Uterus (tissue), 4 donors: Measurements from ENCODE around the gene PPP1R27. TPM values are rescaled to one million over a fixed set of nuclear protein-coding genes. Genes with fewer than 3 reads are reported as not detected.

Experiments used
- DNase-seq, 2 donors: peaks; one replicate each; pipeline ENCODE4 v3.0.0-alpha.2; 2019 to 2020
- H3K27ac ChIP-seq, 2 donors: fragments of 200-600 bp; sonication (generic); 1 replicate in 1 of 2; 2 replicates in 1 of 2; pipeline ENCODE4 v1.5.1; 2016 to 2018
- H3K27me3 ChIP-seq, 2 donors: fragments of 200-600 bp; sonication (generic); one replicate each; pipeline ENCODE4 v1.5.1; 2018 to 2019; ENCODE audit warnings: control low read depth in 1 of 2
- H3K36me3 ChIP-seq, 2 donors: fragments of 200-600 bp; sonication (generic); one replicate each; pipeline ENCODE4 v1.5.1; 2019; ENCODE audit warnings: control low read depth in 1 of 2
- H3K4me1 ChIP-seq, 2 donors: fragments of 200-600 bp; sonication (generic); one replicate each; pipeline ENCODE4 v1.5.1; 2018 to 2019; ENCODE audit warnings: control low read depth in 1 of 2
- H3K4me3 ChIP-seq, 2 donors: fragments of 200-600 bp; sonication (generic); 1 replicate in 1 of 2; 2 replicates in 1 of 2; pipeline ENCODE4 v1.5.1; 2018 to 2019; ENCODE audit warnings: mild to moderate bottlenecking in 1 of 2
- H3K9me3 ChIP-seq, 2 donors: fragments of 200-600 bp; sonication (generic); one replicate each; pipeline ENCODE4 v1.5.1; 2019; ENCODE audit warnings: control low read depth in 1 of 2
- CTCF ChIP-seq, 4 experiments: fragments of 200-600 bp in 2 of 4; fragments of 450-650 bp in 2 of 4; sonication (generic) in 2 of 4; IDR thresholded peaks; one replicate each; pipeline ENCODE4 v1.5.1; 2016 to 2019; ENCODE audit warnings: antibody characterized with exemption in 4 of 4, mild to moderate bottlenecking in 2 of 4, moderate library complexity in 1 of 4
- POLR2A ChIP-seq, 2 donors: fragments of 450-650 bp; IDR thresholded peaks; one replicate each; pipeline ENCODE4 v1.6.1; 2016; ENCODE audit warnings: antibody characterized with exemption in 2 of 2, mild to moderate bottlenecking in 1 of 2, moderate library complexity in 1 of 2
- intact Hi-C: fragments of 100-400 bp; cut with DNase I; formaldehyde crosslinking; loops from one replicate; pipeline ENCODE4 v1.15.1; 2023; ENCODE audit warnings: low total_unique reads
- total RNA-seq, 4 donors: library from RNA; depleted of rRNA in 3 of 4; stranded (reverse); fragments of >200 nt in 3 of 4; gene quantifications; one replicate each; pipeline versions ENCODE4 v1.1.0 to v1.2.4, GENCODE V29; 2014 to 2023
- donor health status: DM: yes; HTN: yes; CAD: no.

PPP1R27 gene
- total RNA-seq, 4 donors from 2014 or later, result 1.6 TPM; not detected in 3

- Histone ChIP-seq H3K4me3 (no peak overlapping the region), H3K4me1 (no peaks in the 10 kb centered on the region), H3K9me3 (no peaks in the 10 kb centered on the region), H3K27ac (no peak overlapping the region), H3K27me3 (peaks cover 0 to 4% of the 10 kb centered on the region in 2 donors), H3K36me3 (no peaks in the 10 kb centered on the region)
- TF ChIP-seq POLR2A (IDR thresholded peaks at IDR 0.05) (no peak), CTCF (IDR thresholded peaks at IDR 0.05) (no peak)
- intact Hi-C loops, result no loop called here
- DNase-seq, result no peak
Measured at GRCh38 chr17:81810476-81810875, 24.4 kb downstream of the PPP1R27 start.

- H3K27ac ChIP-seq, result no peak overlapping the region
- peaks cover 7 to 12% of the 10 kb centered on the region in 2 donors for H3K27me3 ChIP-seq
- no peaks in the 10 kb centered on the region for H3K9me3 ChIP-seq
- H3K4me1 ChIP-seq, result peaks cover 0 to 2% of the 10 kb centered on the region in 2 donors
- no peak for TF ChIP-seq CTCF (IDR thresholded peaks at IDR 0.05)
- TF ChIP-seq POLR2A (IDR thresholded peaks at IDR 0.05), result no peak
- intact Hi-C loops, result no loop called here
- no peak overlapping the region for H3K4me3 ChIP-seq
- H3K36me3 ChIP-seq, result no peaks in the 10 kb centered on the region
- no peak for DNase-seq
Measured at GRCh38 chr17:81809556-81809998, 25.3 kb downstream of the PPP1R27 start.

- H3K4me1 ChIP-seq, result peaks cover 0 to 8% of the 10 kb centered on the region in 2 donors
- DNase-seq, result no peak
- no peak overlapping the region for H3K27ac ChIP-seq
- intact Hi-C loops, result no loop called here
- TF ChIP-seq POLR2A (IDR thresholded peaks at IDR 0.05) (no peak), CTCF (IDR thresholded peaks at IDR 0.05) (no peak)
- no peaks in the 10 kb centered on the region for H3K9me3 ChIP-seq
- H3K4me3 ChIP-seq, result no peak overlapping the region
- H3K36me3 ChIP-seq, result no peaks in the 10 kb centered on the region
- peaks cover 7 to 12% of the 10 kb centered on the region in 2 donors for H3K27me3 ChIP-seq
Measured at GRCh38 chr17:81808778-81809555, 25.9 kb downstream of the PPP1R27 start.

- DNase-seq, result no peak
Measured at GRCh38 chr17:81807839-81808238, 27.0 kb downstream of the PPP1R27 start.

More at GRCh38 chr17:81807839-81808238, 27.0 kb downstream of the PPP1R27 start:
- no peaks in the 10 kb centered on the region for H3K9me3 ChIP-seq
- H3K4me3 ChIP-seq, result no peak overlapping the region
- intact Hi-C loops, result no loop called here
- no peak overlapping the region for H3K27ac ChIP-seq
- H3K4me1 ChIP-seq, result peaks cover 0 to 13% of the 10 kb centered on the region in 2 donors
- TF ChIP-seq POLR2A (IDR thresholded peaks at IDR 0.05) (no peak), CTCF (IDR thresholded peaks at IDR 0.05) (no peak)
- H3K36me3 ChIP-seq, result no peaks in the 10 kb centered on the region
- peaks cover 7 to 21% of the 10 kb centered on the region in 2 donors for H3K27me3 ChIP-seq
